ENCODE measurements around the gene EXT2. TPM values are rescaled to one million over a fixed set of nuclear protein-coding genes. Genes with fewer than 3 reads are reported as not detected.

EXT2 gene
- total RNA-seq, 1 donor from 2014 or later = 95.6 TPM

DNA sequence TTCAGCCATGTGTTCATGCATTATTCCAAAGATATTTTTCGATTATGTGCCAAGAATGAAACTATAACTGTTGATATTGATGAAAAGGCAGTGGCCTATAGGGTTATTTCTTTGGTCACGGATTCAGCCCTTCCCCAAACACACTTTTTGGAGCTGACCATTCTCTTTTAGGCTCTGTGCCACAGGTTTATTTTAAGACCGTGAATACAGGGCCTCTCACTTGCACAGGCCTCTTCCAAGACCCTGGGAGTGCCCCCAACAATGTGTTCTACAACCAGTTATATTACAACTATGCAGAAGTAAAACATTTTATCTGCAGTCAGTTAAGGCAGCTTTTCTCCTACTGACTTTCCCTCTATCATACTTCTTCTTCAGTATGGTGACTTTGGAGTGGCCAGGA, 109.9 kb downstream of the EXT2 start:
- Histone ChIP-seq H3K27me3 (ENCODE audit: control insufficient read depth, insufficient read depth, low read length) (no peaks in the 10 kb centered on the region), H3K4me3 (ENCODE audit: low read depth, low read length) (no peak overlapping the region), H3K36me3 (ENCODE audit: control insufficient read depth, insufficient read depth, low read length) (peaks cover 4% of the 10 kb centered on the region)
- TF ChIP-seq, protein P1, sequence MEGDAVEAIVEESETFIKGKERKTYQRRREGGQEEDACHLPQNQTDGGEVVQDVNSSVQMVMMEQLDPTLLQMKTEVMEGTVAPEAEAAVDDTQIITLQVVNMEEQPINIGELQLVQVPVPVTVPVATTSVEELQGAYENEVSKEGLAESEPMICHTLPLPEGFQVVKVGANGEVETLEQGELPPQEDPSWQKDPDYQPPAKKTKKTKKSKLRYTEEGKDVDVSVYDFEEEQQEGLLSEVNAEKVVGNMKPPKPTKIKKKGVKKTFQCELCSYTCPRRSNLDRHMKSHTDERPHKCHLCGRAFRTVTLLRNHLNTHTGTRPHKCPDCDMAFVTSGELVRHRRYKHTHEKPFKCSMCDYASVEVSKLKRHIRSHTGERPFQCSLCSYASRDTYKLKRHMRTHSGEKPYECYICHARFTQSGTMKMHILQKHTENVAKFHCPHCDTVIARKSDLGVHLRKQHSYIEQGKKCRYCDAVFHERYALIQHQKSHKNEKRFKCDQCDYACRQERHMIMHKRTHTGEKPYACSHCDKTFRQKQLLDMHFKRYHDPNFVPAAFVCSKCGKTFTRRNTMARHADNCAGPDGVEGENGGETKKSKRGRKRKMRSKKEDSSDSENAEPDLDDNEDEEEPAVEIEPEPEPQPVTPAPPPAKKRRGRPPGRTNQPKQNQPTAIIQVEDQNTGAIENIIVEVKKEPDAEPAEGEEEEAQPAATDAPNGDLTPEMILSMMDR (IDR thresholded peaks at IDR 0.05; ENCODE audit: insufficient read depth, low read length, severe bottlenecking) = no peak
- DNase-seq (ENCODE audit: low read depth) (no peak), FAIRE-seq (no peak)

DNA sequence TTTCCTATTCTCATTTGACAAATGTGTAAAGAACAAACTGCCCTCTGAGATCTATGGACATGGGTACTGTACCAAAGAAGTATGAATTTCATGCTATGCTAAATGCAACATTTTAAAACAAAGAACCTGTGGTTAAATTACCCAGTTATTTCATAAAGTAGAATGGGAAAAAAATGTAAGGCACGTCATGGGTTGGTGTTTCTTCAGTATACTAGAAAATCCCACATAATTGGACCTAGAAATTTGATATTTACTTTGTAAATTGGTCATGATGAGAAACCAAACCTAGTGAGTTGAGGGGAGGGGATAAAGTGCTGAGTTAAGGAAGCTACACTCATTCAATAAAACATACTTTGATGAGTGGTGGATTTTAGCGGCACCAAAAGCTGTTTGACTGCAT, 110.4 kb downstream of the EXT2 start:
- DNase-seq (ENCODE audit: low read depth) (no peak), FAIRE-seq (no peak)
- H3K27me3 ChIP-seq (ENCODE audit: control insufficient read depth, insufficient read depth, low read length) = no peaks in the 10 kb centered on the region
- H3K4me3 ChIP-seq (ENCODE audit: low read depth, low read length) = no peak overlapping the region
- TF ChIP-seq, protein P1 (IDR thresholded peaks at IDR 0.05; ENCODE audit: insufficient read depth, low read length, severe bottlenecking) = no peak
- H3K36me3 ChIP-seq (ENCODE audit: control insufficient read depth, insufficient read depth, low read length) = peaks cover 4% of the 10 kb centered on the region

DNA sequence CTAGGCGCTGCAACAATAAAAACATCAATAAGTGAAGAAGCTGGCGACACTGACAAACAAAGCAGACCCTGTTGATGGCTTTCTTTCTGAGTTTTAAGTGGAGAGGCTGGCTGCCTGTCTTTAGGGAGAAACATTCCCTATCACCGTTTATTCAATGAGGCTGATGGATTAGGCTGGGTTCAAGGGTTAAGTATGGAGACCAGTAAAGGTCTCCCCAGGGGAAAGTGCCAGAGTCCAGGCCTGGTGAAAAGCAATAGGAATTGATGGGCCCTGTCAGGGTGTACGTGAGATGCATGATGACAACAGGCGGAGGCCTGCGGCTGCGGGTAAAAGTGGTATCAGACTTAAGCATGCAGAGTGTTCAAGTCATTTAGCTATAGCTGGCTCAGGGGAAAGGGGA, 111.8 kb downstream of the EXT2 start:
- TF ChIP-seq, protein P1 (IDR thresholded peaks at IDR 0.05; ENCODE audit: insufficient read depth, low read length, severe bottlenecking) = no peak
- FAIRE-seq = no peak
- Histone ChIP-seq H3K27me3 (ENCODE audit: control insufficient read depth, insufficient read depth, low read length) (no peaks in the 10 kb centered on the region), H3K4me3 (ENCODE audit: low read depth, low read length) (no peak overlapping the region), H3K36me3 (ENCODE audit: control insufficient read depth, insufficient read depth, low read length) (peaks cover 4% of the 10 kb centered on the region)
- no peak for DNase-seq (ENCODE audit: low read depth)

DNA sequence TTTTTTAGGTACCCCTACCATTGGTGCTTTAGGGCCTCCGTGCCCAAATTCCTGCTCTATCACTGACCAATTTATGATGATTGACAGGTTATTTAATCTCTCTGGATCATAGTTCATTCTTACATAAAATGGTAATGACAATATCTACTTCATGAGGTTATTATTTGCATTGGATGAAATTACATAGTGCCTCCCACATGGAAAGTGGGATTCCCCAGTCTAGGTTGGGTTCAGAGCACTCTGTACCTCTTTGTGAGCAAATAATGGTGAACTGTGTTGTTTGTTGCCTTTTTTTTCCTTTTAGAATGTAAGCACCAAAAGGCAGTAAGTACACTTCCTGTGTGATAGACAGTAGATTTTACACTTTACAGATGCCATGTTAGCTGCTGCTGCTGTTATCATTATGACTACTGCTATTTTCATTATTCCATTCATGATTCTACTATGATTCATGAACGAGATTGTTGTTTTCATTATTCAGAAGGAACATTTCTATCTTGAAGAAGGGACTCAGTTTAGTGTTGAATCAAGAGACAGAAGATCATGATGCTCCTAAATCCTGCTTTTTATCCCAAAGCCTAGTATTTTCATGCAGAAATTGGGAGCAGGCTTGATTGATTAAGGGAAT, 113.6 kb downstream of the EXT2 start:
- DNase-seq (ENCODE audit: low read depth) (peak; percentile 22), FAIRE-seq (no peak)
- H3K4me3 ChIP-seq (ENCODE audit: low read depth, low read length) = no peak overlapping the region
- H3K27me3 ChIP-seq (ENCODE audit: control insufficient read depth, insufficient read depth, low read length) = no peaks in the 10 kb centered on the region
- TF ChIP-seq, protein P1 (IDR thresholded peaks at IDR 0.05; ENCODE audit: insufficient read depth, low read length, severe bottlenecking) = no peak
- H3K36me3 ChIP-seq (ENCODE audit: control insufficient read depth, insufficient read depth, low read length) = peaks cover 4% of the 10 kb centered on the region

DNA sequence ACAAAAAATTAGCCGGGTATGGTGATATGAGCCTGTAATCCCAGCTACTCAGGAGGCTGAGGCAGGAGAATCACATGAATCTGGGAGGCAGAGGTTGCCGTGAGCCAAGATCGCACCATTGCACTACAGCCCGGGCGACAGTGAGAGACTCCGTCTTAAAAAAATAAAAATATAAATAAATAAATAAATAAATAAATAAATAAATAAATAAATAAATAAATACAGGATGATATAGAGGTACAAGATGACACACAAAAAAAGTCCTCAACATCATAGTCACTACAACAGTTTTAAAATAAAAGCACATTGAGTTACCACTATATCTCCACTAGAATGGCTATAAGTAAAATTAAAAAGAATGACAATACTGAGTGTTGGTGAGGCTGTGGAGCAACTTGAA, 116.7 kb downstream of the EXT2 start:
- Histone ChIP-seq H3K36me3 (ENCODE audit: control insufficient read depth, insufficient read depth, low read length) (peaks cover 2% of the 10 kb centered on the region), H3K27me3 (ENCODE audit: control insufficient read depth, insufficient read depth, low read length) (no peaks in the 10 kb centered on the region), H3K4me3 (ENCODE audit: low read depth, low read length) (no peak overlapping the region)
- DNase-seq (ENCODE audit: low read depth) = no peak
- FAIRE-seq = no peak
- TF ChIP-seq, protein P1 (IDR thresholded peaks at IDR 0.05; ENCODE audit: insufficient read depth, low read length, severe bottlenecking) = no peak

DNA sequence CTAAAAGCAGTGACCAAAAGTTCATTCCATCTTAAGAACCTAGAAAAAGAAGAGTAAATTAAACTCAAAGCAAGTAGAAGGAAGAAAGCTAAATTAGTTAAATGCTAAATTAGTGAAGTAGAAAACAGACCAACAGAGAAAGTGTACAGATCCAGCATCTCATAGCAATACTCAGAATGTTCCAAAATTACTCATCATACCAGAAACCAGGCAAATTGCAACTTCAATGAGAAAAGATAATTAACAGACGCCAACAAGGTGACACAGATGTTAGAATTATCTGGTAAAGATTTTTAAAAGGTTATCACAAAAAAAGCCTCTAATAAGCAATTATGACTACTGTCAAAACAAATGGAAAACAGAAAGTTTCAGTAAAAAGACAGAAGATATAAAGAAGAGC, 117.7 kb downstream of the EXT2 start:
- no peaks in the 10 kb centered on the region for H3K27me3 ChIP-seq (ENCODE audit: control insufficient read depth, insufficient read depth, low read length)
- DNase-seq (ENCODE audit: low read depth) (no peak), FAIRE-seq (no peak)
- H3K36me3 ChIP-seq (ENCODE audit: control insufficient read depth, insufficient read depth, low read length) = no peaks in the 10 kb centered on the region
- no peak overlapping the region for H3K4me3 ChIP-seq (ENCODE audit: low read depth, low read length)
- TF ChIP-seq, protein P1 (IDR thresholded peaks at IDR 0.05; ENCODE audit: insufficient read depth, low read length, severe bottlenecking) = no peak
